Measurements from ENCODE around the gene GDPD4.

The GDPD4 gene

GRCh38 chr11:77231800-77232199 lies 69.7 kb downstream of the GDPD4 start:
- Histone ChIP-seq H3K4me1 (ENCODE audit: insufficient read depth, poor library complexity, severe bottlenecking) (no peaks in the 10 kb centered on the region), H3K27me3 (ENCODE audit: insufficient read depth, poor library complexity, severe bottlenecking) (no peaks in the 10 kb centered on the region), H3K27ac (ENCODE audit: poor library complexity, severe bottlenecking) (no peak overlapping the region), H3K4me3 (ENCODE audit: severe bottlenecking) (no peak overlapping the region), H3K9me3 (ENCODE audit: severe bottlenecking) (no peaks in the 10 kb centered on the region), H3K36me3 (ENCODE audit: low read depth) (no peaks in the 10 kb centered on the region)
- DNase-seq (ENCODE audit: low spot score) (no peak), ATAC-seq (ENCODE audit: low read depth) (no peak)
- no peak for TF ChIP-seq CTCF (IDR thresholded peaks at IDR 0.05; ENCODE audit: poor library complexity, severe bottlenecking)

- H3K27ac ChIP-seq (ENCODE audit: poor library complexity, severe bottlenecking): no peak overlapping the region
- no peaks in the 10 kb centered on the region for H3K36me3 ChIP-seq (ENCODE audit: low read depth)
- no peak for TF ChIP-seq CTCF (IDR thresholded peaks at IDR 0.05; ENCODE audit: poor library complexity, severe bottlenecking)
- no peaks in the 10 kb centered on the region for H3K9me3 ChIP-seq (ENCODE audit: severe bottlenecking)
- ATAC-seq (ENCODE audit: low read depth): no peak
- H3K4me3 ChIP-seq (ENCODE audit: severe bottlenecking): no peak overlapping the region
- H3K4me1 ChIP-seq (ENCODE audit: insufficient read depth, poor library complexity, severe bottlenecking): no peaks in the 10 kb centered on the region
- no peaks in the 10 kb centered on the region for H3K27me3 ChIP-seq (ENCODE audit: insufficient read depth, poor library complexity, severe bottlenecking)
- no peak for DNase-seq (ENCODE audit: low spot score)
Measured at GRCh38 chr11:77230878-77231605, 70.4 kb downstream of the GDPD4 start.

- Histone ChIP-seq H3K4me1 (ENCODE audit: insufficient read depth, poor library complexity, severe bottlenecking) (no peaks in the 10 kb centered on the region), H3K4me3 (ENCODE audit: severe bottlenecking) (no peak overlapping the region), H3K36me3 (ENCODE audit: low read depth) (no peaks in the 10 kb centered on the region), H3K27ac (ENCODE audit: poor library complexity, severe bottlenecking) (no peak overlapping the region), H3K9me3 (ENCODE audit: severe bottlenecking) (no peaks in the 10 kb centered on the region), H3K27me3 (ENCODE audit: insufficient read depth, poor library complexity, severe bottlenecking) (no peaks in the 10 kb centered on the region)
- no peak for TF ChIP-seq CTCF (IDR thresholded peaks at IDR 0.05; ENCODE audit: poor library complexity, severe bottlenecking)
- DNase-seq (ENCODE audit: low spot score): no peak
- no peak for ATAC-seq (ENCODE audit: low read depth)
Measured at GRCh38 chr11:77223797-77224196, 77.7 kb downstream of the GDPD4 start.

- no peak for DNase-seq (ENCODE audit: low spot score)
- Histone ChIP-seq H3K27me3 (ENCODE audit: insufficient read depth, poor library complexity, severe bottlenecking) (no peaks in the 10 kb centered on the region), H3K4me3 (ENCODE audit: severe bottlenecking) (no peak overlapping the region), H3K36me3 (ENCODE audit: low read depth) (no peaks in the 10 kb centered on the region), H3K9me3 (ENCODE audit: severe bottlenecking) (no peaks in the 10 kb centered on the region), H3K4me1 (ENCODE audit: insufficient read depth, poor library complexity, severe bottlenecking) (no peaks in the 10 kb centered on the region), H3K27ac (ENCODE audit: poor library complexity, severe bottlenecking) (no peak overlapping the region)
- no peak for TF ChIP-seq CTCF (IDR thresholded peaks at IDR 0.05; ENCODE audit: poor library complexity, severe bottlenecking)
- no peak for ATAC-seq (ENCODE audit: low read depth)
Measured at GRCh38 chr11:77217156-77217555, 84.3 kb downstream of the GDPD4 start.

GRCh38 chr11:77215106-77215505 lies 86.4 kb downstream of the GDPD4 start:
- H3K4me1 ChIP-seq (ENCODE audit: insufficient read depth, poor library complexity, severe bottlenecking): no peaks in the 10 kb centered on the region
- no peak for ATAC-seq (ENCODE audit: low read depth)
- no peak overlapping the region for H3K27ac ChIP-seq (ENCODE audit: poor library complexity, severe bottlenecking)
- H3K36me3 ChIP-seq (ENCODE audit: low read depth): no peaks in the 10 kb centered on the region
- TF ChIP-seq CTCF (IDR thresholded peaks at IDR 0.05; ENCODE audit: poor library complexity, severe bottlenecking): no peak
- no peak for DNase-seq (ENCODE audit: low spot score)
- H3K27me3 ChIP-seq (ENCODE audit: insufficient read depth, poor library complexity, severe bottlenecking): no peaks in the 10 kb centered on the region
- no peak overlapping the region for H3K4me3 ChIP-seq (ENCODE audit: severe bottlenecking)
- H3K9me3 ChIP-seq (ENCODE audit: severe bottlenecking): no peaks in the 10 kb centered on the region

All from RWPE2 (cell line).